Measurements from ENCODE around the gene SKI. TPM values are rescaled to one million over a fixed set of nuclear protein-coding genes. Genes with fewer than 3 reads are reported as not detected.

The SKI gene
- total and polyA plus RNA-seq, 2 of the 8 experiments (the other 6 are each of a cell fraction or from before 2014, with no cell fraction given): 8.3 to 87.6 TPM

DNA sequence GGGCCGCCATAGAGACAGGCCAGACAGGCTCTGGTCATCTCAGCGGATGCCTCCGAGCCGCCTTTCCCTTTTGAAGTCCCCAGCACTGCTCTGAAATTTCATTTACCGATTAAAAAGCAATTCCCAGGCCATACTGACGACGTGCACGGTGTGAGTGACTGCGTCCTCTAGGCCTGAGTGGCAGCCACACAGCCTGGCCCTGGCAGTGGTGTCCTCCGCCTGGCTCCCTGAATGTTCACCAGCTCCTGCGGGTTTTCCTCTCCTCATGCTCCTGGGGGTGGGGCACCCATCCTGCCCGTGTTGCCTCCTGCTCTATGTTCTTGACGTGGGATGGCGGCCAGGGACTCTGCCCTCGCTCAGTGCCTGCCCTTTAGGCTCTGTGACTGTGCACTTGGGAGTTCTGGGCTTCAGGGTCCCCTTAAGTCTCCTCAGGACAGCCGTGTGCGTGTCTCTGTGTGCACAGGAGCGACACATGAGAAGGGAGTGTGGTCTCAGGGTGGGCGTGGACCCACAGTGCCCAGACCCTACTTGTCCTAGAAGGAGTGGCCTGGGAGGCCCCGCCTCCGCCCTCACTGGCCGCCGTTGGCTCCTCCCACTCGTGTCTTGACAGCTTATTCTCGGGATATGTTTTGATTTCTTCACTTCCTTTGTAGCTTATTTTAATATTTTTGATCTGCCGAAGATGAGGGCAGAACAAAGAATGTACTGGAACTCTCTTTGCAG, 3.6 kb downstream of the SKI start:
- Histone ChIP-seq H2AFZ (ENCODE audit: low read length) (no peak overlapping the region), H3K56ac (replicated peaks; ENCODE audit: insufficient read length, low read depth, low read length) (peak overlapping the region; percentile 16), H3K27ac (ENCODE audit: low read depth, low read length) (no peak overlapping the region), H4K91ac (replicated peaks; ENCODE audit: insufficient read length, low read length) (no peak overlapping the region), H3K27me3 (replicated peaks in 1 of 4; ENCODE audit: control insufficient read depth in 3 of 4, extremely low read depth in 1 of 4, insufficient read depth in 3 of 4, low read length in 3 of 4) (no peaks in the 10 kb centered on the region), H2BK5ac (ENCODE audit: low read depth, low read length) (peak overlapping the region; percentile 75; the same call in 1 of the 2 replicates), H2BK15ac (ENCODE audit: low read length) (peak overlapping the region; percentile 53; the same call in 1 of the 2 replicates), H3K4me2 (ENCODE audit: insufficient read depth in 1 of 2, low read depth in 2 of 2, low read length in 2 of 2) (peak overlapping the region; percentile 78 to 96), H3K4me3 (ENCODE audit: extremely low read depth in 1 of 4, insufficient read depth in 2 of 4, low read depth in 3 of 4, low read length in 4 of 4) (peak overlapping the region; percentile 10 to 72 (median 26); a peak in 5 of 8 replicates), H3K79me1 (ENCODE audit: low read depth, low read length) (peaks cover 15% of the 10 kb centered on the region), H3K23ac (ENCODE audit: insufficient read length) (no peak overlapping the region), H4K20me1 (replicated peaks in 1 of 2; ENCODE audit: control insufficient read depth in 1 of 2, insufficient read depth in 2 of 2, low read length in 2 of 2) (peaks cover 56 to 62% of the 10 kb centered on the region in 2 experiments), H2BK120ac (replicated peaks; ENCODE audit: low read depth, low read length) (peak overlapping the region; percentile 22), H2AK5ac (ENCODE audit: low read depth, low read length) (no peak overlapping the region), H3K9ac (replicated peaks in 1 of 4; ENCODE audit: extremely low read depth in 1 of 4, low read depth in 3 of 4, low read length in 3 of 4) (no peak overlapping the region), H3K79me2 (ENCODE audit: control insufficient read depth in 1 of 2, insufficient read depth in 2 of 2, low read length in 2 of 2) (peaks cover 59 to 81% of the 10 kb centered on the region in 2 experiments), H3K9me3 (ENCODE audit: insufficient read depth in 2 of 2, low read depth in 1 of 2, low read length in 1 of 2) (no peaks in the 10 kb centered on the region), H3K4me1 (replicated peaks in 1 of 4; ENCODE audit: control insufficient read depth in 3 of 4, insufficient read depth in 4 of 4, low read length in 3 of 4) (peaks cover 0 to 44% (median 23%) of the 10 kb centered on the region in 4 experiments; a peak in 6 of 7 replicates), H2BK12ac (ENCODE audit: low read depth, low read length) (0 out of 2 replicates have a peak overlapping the region, but pooled peaks have one; percentile 39), H3K4ac (replicated peaks; ENCODE audit: insufficient read length, low read depth, low read length) (no peak overlapping the region), H2BK20ac (ENCODE audit: low read length) (no peak overlapping the region), H4K8ac (ENCODE audit: extremely low read depth, insufficient read depth, low read length) (peak overlapping the region; percentile 57; the same call in 1 of the 2 replicates), H3K18ac (ENCODE audit: extremely low read depth, low read length) (no peak overlapping the region; the same call in 1 of the 2 replicates), H3K23me2 (ENCODE audit: low read depth, low read length) (peaks cover 25% of the 10 kb centered on the region), H3K36me3 (ENCODE audit: control insufficient read depth in 2 of 4, insufficient read depth in 4 of 4, low read length in 3 of 4) (no peaks in the 10 kb centered on the region), H3K14ac (ENCODE audit: insufficient read length) (no peak overlapping the region), H4K5ac (ENCODE audit: insufficient read length, low read depth, low read length) (peak overlapping the region; percentile 15)
- ChIA-PET CTCF (ENCODE audit: partially characterized antibody) (interaction anchor here (0.6 to 3.0 kb wide), 7 partner anchors 10 to 150 kb away, joined by 3 to 13 read pairs (median 4); partner anchors contain the start of gene FAAP20), POLR2A (ENCODE audit: partially characterized antibody) (interaction anchor here (1.0 to 4.3 kb wide), 8 partner anchors 11 to 452 kb away, joined by 3 to 19 read pairs (median 4); no protein-coding TSS in a partner anchor)
- FAIRE-seq (peak; percentile 7), DNase-seq (ENCODE audit: low read depth in 1 of 2, low spot score in 2 of 2) (peak in 1 of 2 experiments; percentile 79)
- 66% methylated on average over 26 of the region's 26 CpGs; no CpG with 5 or more reads in 1 of the 2 experiments for WGBS, 2 experiments (ENCODE audit: extremely low coverage in 1 of 2, insufficient coverage in 1 of 2, insufficient read length in 1 of 2, insufficient replicate concordance in 2 of 2, low coverage in 1 of 2, low lambda C conversion rate in 2 of 2, missing lambda C conversion rate in 1 of 2)
- no peak for TF ChIP-seq RNF2 (IDR thresholded peaks at IDR 0.05; ENCODE audit: borderline replicate concordance, low read depth, low read length, missing control alignments, poor library complexity, severe bottlenecking)
- TF ChIP-seq SRF (IDR thresholded peaks at IDR 0.05; ENCODE audit: low read depth, low read length): no peak
- TF ChIP-seq HDAC2 (IDR thresholded peaks at IDR 0.05; ENCODE audit: borderline replicate concordance in 1 of 2, low read depth in 2 of 2, low read length in 2 of 2): no peak
- no peak for TF ChIP-seq SIN3A (conservative IDR thresholded peaks at IDR 0.05 in 1 of 2, IDR thresholded peaks at IDR 0.05 in 1 of 2; ENCODE audit: low read depth in 1 of 2, low read length in 2 of 2)
- TF ChIP-seq, protein P1, sequence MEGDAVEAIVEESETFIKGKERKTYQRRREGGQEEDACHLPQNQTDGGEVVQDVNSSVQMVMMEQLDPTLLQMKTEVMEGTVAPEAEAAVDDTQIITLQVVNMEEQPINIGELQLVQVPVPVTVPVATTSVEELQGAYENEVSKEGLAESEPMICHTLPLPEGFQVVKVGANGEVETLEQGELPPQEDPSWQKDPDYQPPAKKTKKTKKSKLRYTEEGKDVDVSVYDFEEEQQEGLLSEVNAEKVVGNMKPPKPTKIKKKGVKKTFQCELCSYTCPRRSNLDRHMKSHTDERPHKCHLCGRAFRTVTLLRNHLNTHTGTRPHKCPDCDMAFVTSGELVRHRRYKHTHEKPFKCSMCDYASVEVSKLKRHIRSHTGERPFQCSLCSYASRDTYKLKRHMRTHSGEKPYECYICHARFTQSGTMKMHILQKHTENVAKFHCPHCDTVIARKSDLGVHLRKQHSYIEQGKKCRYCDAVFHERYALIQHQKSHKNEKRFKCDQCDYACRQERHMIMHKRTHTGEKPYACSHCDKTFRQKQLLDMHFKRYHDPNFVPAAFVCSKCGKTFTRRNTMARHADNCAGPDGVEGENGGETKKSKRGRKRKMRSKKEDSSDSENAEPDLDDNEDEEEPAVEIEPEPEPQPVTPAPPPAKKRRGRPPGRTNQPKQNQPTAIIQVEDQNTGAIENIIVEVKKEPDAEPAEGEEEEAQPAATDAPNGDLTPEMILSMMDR (IDR thresholded peaks at IDR 0.05; ENCODE audit: control extremely low read depth in 1 of 3, insufficient read depth in 1 of 3, low read depth in 1 of 3, low read length in 3 of 3): no peak
- no peak for TF ChIP-seq SP1 (IDR thresholded peaks at IDR 0.05; ENCODE audit: low read depth, low read length)

Data from H1 (cell line).